BLaER1 (cell line): ENCODE measurements around the gene NUPR1.

ENCODE experiments used
- H3K27ac ChIP-seq: shearing (Covaris generic); formaldehyde crosslinking; 2 replicates; pipeline ENCODE4 v1.8.1; 2022
- H3K27me3 ChIP-seq: shearing (Covaris generic); formaldehyde crosslinking; 2 replicates; pipeline ENCODE4 v1.8.1; 2022
- H3K36me3 ChIP-seq: shearing (Covaris generic); formaldehyde crosslinking; 2 replicates; pipeline ENCODE4 v1.8.1; 2022
- H3K4me1 ChIP-seq: shearing (Covaris generic); formaldehyde crosslinking; 2 replicates; pipeline ENCODE4 v1.8.1; 2022
- H3K4me2 ChIP-seq: shearing (Covaris generic); formaldehyde crosslinking; 2 replicates; pipeline ENCODE4 v1.8.1; 2022
- H3K4me3 ChIP-seq: shearing (Covaris generic); formaldehyde crosslinking; 2 replicates; pipeline ENCODE4 v1.8.1; 2022
- H3K9ac ChIP-seq: shearing (Covaris generic); formaldehyde crosslinking; 2 replicates; pipeline ENCODE4 v1.8.1; 2022
- H3K9me3 ChIP-seq: shearing (Covaris generic); formaldehyde crosslinking; 2 replicates; pipeline ENCODE4 v1.8.1; 2022
- H4K20me1 ChIP-seq: shearing (Covaris generic); formaldehyde crosslinking; 2 replicates; pipeline ENCODE4 v1.8.1; 2022
- Cebpa-rat ChIP-seq: shearing (Covaris generic); IDR thresholded peaks from 2 replicates; pipeline ENCODE4 v1.8.1; 2022

The NUPR1 gene

GRCh38 chr16:28538733-28539596 is at the start of gene NUPR1:
NUPR1 (minus strand) TSS chr16:28538974; CDS start chr16:28538907, 67 bp downstream.
- Histone ChIP-seq H3K27ac (no peak within 1 kb of the TSS), H3K4me2 (no peak within 1 kb of the TSS), H3K4me1 (no peaks in the 10 kb centered on the region), H3K4me3 (no peak within 1 kb of the TSS), H3K36me3 (no peaks in the 10 kb centered on the region), H3K9me3 (no peaks in the 10 kb centered on the region), H3K9ac (no peak within 1 kb of the TSS), H4K20me1 (no peaks in the 10 kb centered on the region), H3K27me3 (no peaks in the 10 kb centered on the region)
- no peak for TF ChIP-seq Cebpa-rat

- Histone ChIP-seq H3K4me3 (no peak overlapping the region), H3K4me1 (no peaks in the 10 kb centered on the region), H3K9me3 (no peaks in the 10 kb centered on the region), H4K20me1 (no peaks in the 10 kb centered on the region), H3K27me3 (no peaks in the 10 kb centered on the region), H3K9ac (no peak overlapping the region), H3K4me2 (no peak overlapping the region), H3K36me3 (peaks cover 99% of the 10 kb centered on the region), H3K27ac (no peak overlapping the region)
- TF ChIP-seq Cebpa-rat: no peak
Observed at GRCh38 chr16:28587386-28587785, 48.6 kb upstream of the NUPR1 start.

GRCh38 chr16:28586466-28586865 is 47.7 kb upstream of the NUPR1 start:
- no peaks in the 10 kb centered on the region for H4K20me1 ChIP-seq
- H3K36me3 ChIP-seq: peaks cover 99% of the 10 kb centered on the region
- H3K4me1 ChIP-seq: no peaks in the 10 kb centered on the region
- no peak overlapping the region for H3K9ac ChIP-seq
- TF ChIP-seq Cebpa-rat: no peak
- no peak overlapping the region for H3K27ac ChIP-seq
- no peaks in the 10 kb centered on the region for H3K9me3 ChIP-seq
- no peak overlapping the region for H3K4me3 ChIP-seq
- H3K4me2 ChIP-seq: no peak overlapping the region
- H3K27me3 ChIP-seq: no peaks in the 10 kb centered on the region

- no peaks in the 10 kb centered on the region for H3K27me3 ChIP-seq
- H3K27ac ChIP-seq: no peak overlapping the region
- H3K4me1 ChIP-seq: no peaks in the 10 kb centered on the region
- TF ChIP-seq Cebpa-rat: no peak
- H3K9me3 ChIP-seq: no peaks in the 10 kb centered on the region
- no peak overlapping the region for H3K4me3 ChIP-seq
- H3K4me2 ChIP-seq: no peak overlapping the region
- H3K36me3 ChIP-seq: peaks cover 99% of the 10 kb centered on the region
- no peaks in the 10 kb centered on the region for H4K20me1 ChIP-seq
- H3K9ac ChIP-seq: no peak overlapping the region
Observed at GRCh38 chr16:28585674-28586073, 46.9 kb upstream of the NUPR1 start.

- H3K4me1 ChIP-seq: no peaks in the 10 kb centered on the region
- H3K9ac ChIP-seq: no peak overlapping the region
- H4K20me1 ChIP-seq: no peaks in the 10 kb centered on the region; the same call in 1 of the 2 replicates
- H3K9me3 ChIP-seq: no peaks in the 10 kb centered on the region
- H3K36me3 ChIP-seq: peaks cover 57% of the 10 kb centered on the region
- H3K4me2 ChIP-seq: no peak overlapping the region
- no peak overlapping the region for H3K27ac ChIP-seq
- H3K27me3 ChIP-seq: no peaks in the 10 kb centered on the region
- no peak for TF ChIP-seq Cebpa-rat
- no peak overlapping the region for H3K4me3 ChIP-seq
Observed at GRCh38 chr16:28580726-28581315, 42.0 kb upstream of the NUPR1 start.

- Histone ChIP-seq H3K9me3 (no peaks in the 10 kb centered on the region), H3K27me3 (no peaks in the 10 kb centered on the region), H3K27ac (no peak overlapping the region), H3K4me1 (peaks cover 22% of the 10 kb centered on the region), H4K20me1 (peaks cover 22% of the 10 kb centered on the region), H3K9ac (no peak overlapping the region), H3K4me3 (no peak overlapping the region), H3K36me3 (peaks cover 30% of the 10 kb centered on the region), H3K4me2 (no peak overlapping the region)
- no peak for TF ChIP-seq Cebpa-rat
Observed at GRCh38 chr16:28575446-28576109, 36.8 kb upstream of the NUPR1 start.

- peaks cover 26% of the 10 kb centered on the region; the same call in 1 of the 2 replicates for H3K36me3 ChIP-seq
- H3K9me3 ChIP-seq: no peaks in the 10 kb centered on the region
- H3K27ac ChIP-seq: no peak overlapping the region
- H3K9ac ChIP-seq: no peak overlapping the region
- peaks cover 24% of the 10 kb centered on the region for H4K20me1 ChIP-seq
- no peak for TF ChIP-seq Cebpa-rat
- H3K27me3 ChIP-seq: no peaks in the 10 kb centered on the region
- H3K4me3 ChIP-seq: no peak overlapping the region
- no peak overlapping the region for H3K4me2 ChIP-seq
- H3K4me1 ChIP-seq: peaks cover 22% of the 10 kb centered on the region
Observed at GRCh38 chr16:28574925-28575324, 36.2 kb upstream of the NUPR1 start.

- Histone ChIP-seq H3K4me2 (no peak overlapping the region), H4K20me1 (peaks cover 32% of the 10 kb centered on the region), H3K27me3 (no peaks in the 10 kb centered on the region), H3K36me3 (peaks cover 35% of the 10 kb centered on the region; the same call in 1 of the 2 replicates), H3K4me1 (peaks cover 22% of the 10 kb centered on the region), H3K9ac (no peak overlapping the region), H3K27ac (no peak overlapping the region), H3K4me3 (no peak overlapping the region), H3K9me3 (no peaks in the 10 kb centered on the region)
- no peak for TF ChIP-seq Cebpa-rat
Observed at GRCh38 chr16:28573738-28574718, 35.3 kb upstream of the NUPR1 start.
